Vagina (tissue), 2 donors: ENCODE results near the gene HAS3. TPM values are rescaled to one million over a fixed set of nuclear protein-coding genes. Genes with fewer than 3 reads are reported as not detected.
"Not testable (repeated sequence)": the region's sequence is repeated elsewhere in the genome, so short reads cannot be mapped to it uniquely, and the experiment has no call there.

Experiments used
- DNase-seq, 2 donors: peaks; one replicate each; pipeline ENCODE4 v3.0.0-alpha.2; 2017; ENCODE audit errors: extremely low spot score in 2 of 2
- H3K27ac ChIP-seq: fragments of 200-600 bp; sonication (generic); one replicate; pipeline ENCODE4 v1.5.1; 2019
- H3K27me3 ChIP-seq: fragments of 200-600 bp; sonication (generic); one replicate; pipeline ENCODE4 v1.5.1; 2019
- H3K36me3 ChIP-seq, 2 donors: fragments of 200-600 bp; sonication (generic); one replicate each; pipeline ENCODE4 v1.5.1; 2017 to 2019
- H3K4me1 ChIP-seq: fragments of 200-600 bp; sonication (generic); one replicate; pipeline ENCODE4 v1.5.1; 2019
- H3K4me3 ChIP-seq, 2 donors: fragments of 200-600 bp; sonication (generic); 1 replicate in 1 of 2; 2 replicates in 1 of 2; pipeline ENCODE4 v1.5.1; 2016 to 2019
- H3K9me3 ChIP-seq: fragments of 200-600 bp; sonication (generic); one replicate; pipeline ENCODE4 v1.5.1; 2019
- POLR2A ChIP-seq, 2 donors: fragments of 450-650 bp; IDR thresholded peaks; one replicate each; pipeline ENCODE4 v1.6.1; 2017; ENCODE audit warnings: antibody characterized with exemption in 2 of 2, mild to moderate bottlenecking in 2 of 2, moderate library complexity in 2 of 2
- POLR2AphosphoS5 ChIP-seq, 2 donors: sonication (generic); formaldehyde crosslinking; IDR thresholded peaks; one replicate each; pipeline ENCODE4 v1.9.0; 2017; ENCODE audit warnings: antibody characterized with exemption in 2 of 2, mild to moderate bottlenecking in 2 of 2, low read depth in 1 of 2; ENCODE audit not compliant: insufficient read depth in 1 of 2
- intact Hi-C: fragments of 100-400 bp; cut with DNase I; formaldehyde crosslinking; loops from one replicate; pipeline ENCODE4 v1.15.1; 2023
- total RNA-seq: library from RNA; depleted of rRNA; stranded (reverse); fragments of >200 nt; gene quantifications from one replicate; pipeline ENCODE4 v1.2.3, GENCODE V29; 2016
- TF ChIP-seq, protein P1 (sequence below), 3 experiments: fragments of 450-650 bp in 2 of 3; fragments of 200-600 bp in 1 of 3; sonication (generic) in 1 of 3; IDR thresholded peaks; one replicate each; pipeline ENCODE4 v1.5.1; 2017 to 2019; ENCODE audit warnings: antibody characterized with exemption in 3 of 3, mild to moderate bottlenecking in 2 of 3, moderate library complexity in 2 of 3

HAS3 gene
- total RNA-seq, 1 donor from 2014 or later, result 25.8 TPM

DNA sequence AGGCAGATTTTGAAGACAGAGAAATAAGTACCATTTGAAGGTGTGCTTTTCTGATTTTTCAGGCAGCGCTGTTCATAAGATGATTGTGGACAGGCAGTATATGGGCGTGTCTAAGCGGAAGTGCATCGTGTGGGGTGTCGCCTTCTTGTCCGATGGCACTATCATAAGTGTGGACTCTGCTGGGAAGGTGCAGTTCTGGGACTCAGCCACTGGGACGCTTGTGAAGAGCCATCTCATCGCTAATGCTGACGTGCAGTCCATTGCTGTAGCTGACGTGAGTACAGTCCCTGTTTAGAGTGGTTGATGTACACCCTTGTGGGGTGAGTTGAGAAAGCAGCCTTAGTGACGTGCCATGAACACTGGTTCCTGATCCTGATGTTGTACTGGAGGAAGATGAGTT is 37.7 kb downstream of the HAS3 start:
- TF ChIP-seq POLR2AphosphoS5 (IDR thresholded peaks at IDR 0.05; ENCODE audit: insufficient read depth in 1 of 2, low read depth in 1 of 2), result no peak
- TF ChIP-seq, protein P1, sequence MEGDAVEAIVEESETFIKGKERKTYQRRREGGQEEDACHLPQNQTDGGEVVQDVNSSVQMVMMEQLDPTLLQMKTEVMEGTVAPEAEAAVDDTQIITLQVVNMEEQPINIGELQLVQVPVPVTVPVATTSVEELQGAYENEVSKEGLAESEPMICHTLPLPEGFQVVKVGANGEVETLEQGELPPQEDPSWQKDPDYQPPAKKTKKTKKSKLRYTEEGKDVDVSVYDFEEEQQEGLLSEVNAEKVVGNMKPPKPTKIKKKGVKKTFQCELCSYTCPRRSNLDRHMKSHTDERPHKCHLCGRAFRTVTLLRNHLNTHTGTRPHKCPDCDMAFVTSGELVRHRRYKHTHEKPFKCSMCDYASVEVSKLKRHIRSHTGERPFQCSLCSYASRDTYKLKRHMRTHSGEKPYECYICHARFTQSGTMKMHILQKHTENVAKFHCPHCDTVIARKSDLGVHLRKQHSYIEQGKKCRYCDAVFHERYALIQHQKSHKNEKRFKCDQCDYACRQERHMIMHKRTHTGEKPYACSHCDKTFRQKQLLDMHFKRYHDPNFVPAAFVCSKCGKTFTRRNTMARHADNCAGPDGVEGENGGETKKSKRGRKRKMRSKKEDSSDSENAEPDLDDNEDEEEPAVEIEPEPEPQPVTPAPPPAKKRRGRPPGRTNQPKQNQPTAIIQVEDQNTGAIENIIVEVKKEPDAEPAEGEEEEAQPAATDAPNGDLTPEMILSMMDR (IDR thresholded peaks at IDR 0.05), result no peak
- TF ChIP-seq POLR2A (IDR thresholded peaks at IDR 0.05), result no peak
- peaks cover 0 to 46% of the 10 kb centered on the region in 2 donors for H3K36me3 ChIP-seq
- H3K27ac ChIP-seq, result no peak overlapping the region
- DNase-seq, result no peak
- intact Hi-C loops, result loop anchor here (5.0 kb wide), 1 partner anchor 696 kb away; the partner anchor contains the start of gene SMPD3
- no peak overlapping the region for H3K4me3 ChIP-seq
- H3K27me3 ChIP-seq, result no peaks in the 10 kb centered on the region
- no peaks in the 10 kb centered on the region for H3K9me3 ChIP-seq
- H3K4me1 ChIP-seq, result no peaks in the 10 kb centered on the region

DNA sequence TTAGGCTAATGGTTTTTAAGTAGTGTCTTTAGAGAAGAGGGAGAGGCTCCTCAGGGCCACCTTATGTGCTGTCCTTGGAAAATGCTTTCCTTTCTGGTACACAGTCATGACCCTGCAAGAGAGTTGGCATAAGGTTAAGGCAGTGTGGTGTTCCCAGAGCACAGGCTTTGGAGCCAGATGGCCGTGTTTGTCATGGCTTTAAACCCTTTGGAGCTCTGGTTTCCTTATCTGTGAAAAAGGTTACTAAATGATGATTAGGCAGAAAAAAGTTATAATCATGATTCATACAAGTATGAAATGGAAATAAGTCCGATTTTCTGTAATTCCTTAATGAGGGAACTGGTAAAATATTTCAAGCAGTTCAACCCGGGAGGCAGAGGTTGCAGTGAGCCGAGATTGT is 40.2 kb downstream of the HAS3 start:
- no peaks in the 10 kb centered on the region for H3K27me3 ChIP-seq
- H3K4me3 ChIP-seq, result no peak overlapping the region
- intact Hi-C loops, result no loop called here
- no peak overlapping the region for H3K27ac ChIP-seq
- TF ChIP-seq POLR2AphosphoS5 (IDR thresholded peaks at IDR 0.05; ENCODE audit: insufficient read depth in 1 of 2, low read depth in 1 of 2) (no peak), POLR2A (IDR thresholded peaks at IDR 0.05) (no peak)
- TF ChIP-seq, protein P1 (IDR thresholded peaks at IDR 0.05), result no peak
- DNase-seq, result no peak
- peaks cover 0 to 36% of the 10 kb centered on the region in 2 donors for H3K36me3 ChIP-seq
- H3K4me1 ChIP-seq, result no peaks in the 10 kb centered on the region
- no peaks in the 10 kb centered on the region for H3K9me3 ChIP-seq

DNA sequence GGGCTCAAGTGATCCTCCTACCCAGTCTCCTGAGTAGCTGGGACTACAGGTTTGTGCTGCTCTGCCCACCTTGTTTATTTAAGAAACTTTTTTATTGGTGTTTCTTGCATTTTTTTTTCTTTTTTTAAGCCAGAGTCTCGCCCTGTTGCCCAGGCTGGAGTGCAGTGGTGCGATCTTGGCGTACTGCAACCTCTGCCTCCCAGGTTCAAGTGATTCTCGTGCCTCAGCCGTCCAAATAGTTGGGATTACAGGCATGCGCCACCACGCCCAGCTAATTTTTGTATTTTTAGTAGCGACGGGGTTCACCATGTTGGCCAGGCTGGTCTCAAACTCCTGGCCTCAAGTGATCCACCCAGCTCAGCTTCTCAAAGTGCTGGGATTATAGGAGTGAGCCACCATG is 44.2 kb downstream of the HAS3 start:
- H3K36me3 ChIP-seq, result peaks cover 0 to 54% of the 10 kb centered on the region in 2 donors
- intact Hi-C loops, result loop anchor here (5.0 kb wide), 2 partner anchors 138 to 1647 kb away; no protein-coding TSS in a partner anchor

DNA sequence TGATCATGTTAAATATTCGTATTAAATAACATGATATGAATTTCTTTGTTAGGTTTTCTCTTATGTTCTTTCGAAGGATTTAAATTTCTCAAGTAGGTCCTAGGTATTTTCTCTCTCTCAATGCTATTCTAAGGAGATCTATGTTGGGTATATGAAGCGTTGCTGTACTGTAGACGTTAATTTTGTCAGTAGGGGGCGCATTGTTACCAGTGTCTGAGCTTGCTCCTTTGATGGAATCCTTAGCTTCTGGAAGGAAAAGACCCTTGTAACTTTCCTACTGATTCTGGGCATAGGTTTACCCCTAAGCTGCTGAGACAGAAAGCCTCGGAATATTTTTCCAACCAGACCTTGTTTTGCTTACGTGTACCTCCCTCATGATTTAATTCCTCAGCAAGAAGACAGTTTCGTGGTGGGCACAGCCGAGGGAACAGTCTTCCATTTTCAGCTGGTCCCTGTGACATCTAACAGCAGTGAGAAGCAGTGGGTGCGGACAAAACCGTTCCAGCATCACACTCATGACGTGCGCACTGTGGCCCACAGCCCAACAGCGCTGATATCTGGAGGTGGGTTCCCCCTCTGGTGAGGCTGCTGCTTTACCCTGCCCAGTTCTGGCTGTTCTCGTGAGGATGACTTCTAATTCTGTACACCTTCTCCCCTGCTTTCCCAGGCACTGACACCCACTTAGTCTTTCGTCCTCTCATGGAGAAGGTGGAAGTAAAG is 44.9 kb downstream of the HAS3 start:
- Histone ChIP-seq H3K4me1 (no peaks in the 10 kb centered on the region), H3K27me3 (no peaks in the 10 kb centered on the region), H3K36me3 (peaks cover 0 to 60% of the 10 kb centered on the region in 2 donors), H3K9me3 (no peaks in the 10 kb centered on the region), H3K27ac (peak overlapping the region; percentile 9), H3K4me3 (no peak overlapping the region)
- intact Hi-C loops, result loop anchor here (5.0 kb wide), 2 partner anchors 137 to 1648 kb away; no protein-coding TSS in a partner anchor
- TF ChIP-seq, protein P1 (IDR thresholded peaks at IDR 0.05), result peak; percentile 53 to 87 (median 61)
- TF ChIP-seq POLR2A (IDR thresholded peaks at IDR 0.05) (no peak), POLR2AphosphoS5 (IDR thresholded peaks at IDR 0.05; ENCODE audit: insufficient read depth in 1 of 2, low read depth in 1 of 2) (no peak)
- no peak for DNase-seq

More for the DNA sequence above, 44.2 kb downstream of the HAS3 start:
- H3K4me3 ChIP-seq, H3K27me3 ChIP-seq, H3K4me1 ChIP-seq, DNase-seq, H3K9me3 ChIP-seq, H3K27ac ChIP-seq: not testable (repeated sequence)

GRCh38 chr16:69157196-69157595 is 51.7 kb downstream of the HAS3 start:
- DNase-seq, result no peak
- Histone ChIP-seq H3K9me3 (no peaks in the 10 kb centered on the region), H3K27me3 (no peaks in the 10 kb centered on the region), H3K36me3 (peaks cover 3 to 78% of the 10 kb centered on the region in 2 donors), H3K4me1 (no peaks in the 10 kb centered on the region), H3K4me3 (no peak overlapping the region), H3K27ac (no peak overlapping the region)
- TF ChIP-seq, protein P1 (IDR thresholded peaks at IDR 0.05), result no peak
- TF ChIP-seq POLR2AphosphoS5 (IDR thresholded peaks at IDR 0.05; ENCODE audit: insufficient read depth in 1 of 2, low read depth in 1 of 2), result no peak
- TF ChIP-seq POLR2A (IDR thresholded peaks at IDR 0.05), result no peak
- intact Hi-C loops, result no loop called here
